Epithelial cell of proximal tubule (primary cell): ENCODE measurements around the gene UBE2K. TPM values are rescaled to one million over a fixed set of nuclear protein-coding genes. Genes with fewer than 3 reads are reported as not detected.
"Not testable (repeated sequence)": the region's sequence is repeated elsewhere in the genome, so short reads cannot be mapped to it uniquely, and the experiment has no call there.

Experiments used
- DNase-seq: peaks from one replicate; pipeline ENCODE4 v3.0.0-alpha.2; 2011; ENCODE audit warnings: low read depth
- H3K4me3 ChIP-seq: 2 replicates; pipeline ENCODE4 v1.5.1; 2011; ENCODE audit warnings: low read depth, mild to moderate bottlenecking, low read length
- CTCF ChIP-seq: conservative IDR thresholded peaks from 2 replicates; pipeline ENCODE4 v1.5.1; 2012; ENCODE audit warnings: low read depth, mild to moderate bottlenecking, low read length
- total RNA-seq: library from RNA; depleted of rRNA; stranded (reverse); fragments of >200 nt; gene quantifications from 2 replicates; pipeline ENCODE4 v1.2.3, GENCODE V29; 2015

UBE2K gene
- total RNA-seq, 1 donor from 2014 or later, result 26.1 TPM

- DNase-seq, result no peak
- TF ChIP-seq CTCF, result no peak
These were observed 15.1 kb downstream of the UBE2K start for GRCh38 chr4:39712819-39713607.

DNA sequence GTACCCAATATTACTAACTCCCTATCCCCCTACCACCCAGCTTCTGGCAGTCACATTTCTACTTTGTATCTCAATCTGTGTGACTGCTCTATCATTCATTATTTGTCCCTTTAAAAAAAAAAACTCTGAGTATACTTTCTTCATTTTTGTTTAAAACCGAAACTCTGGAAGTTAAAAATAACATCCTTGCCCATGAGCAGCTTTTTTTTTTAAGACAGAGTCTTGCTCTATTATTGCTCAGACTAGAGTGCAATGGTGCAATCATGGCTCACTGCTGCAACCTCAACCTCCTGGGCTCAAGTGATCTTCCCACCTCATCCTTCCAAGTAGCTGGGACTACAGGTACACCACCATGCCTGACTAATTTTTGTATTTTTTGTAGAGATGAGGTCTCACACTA, 15.8 kb downstream of the UBE2K start:
- DNase-seq, result no peak
- H3K4me3 ChIP-seq, result no peak overlapping the region
- TF ChIP-seq CTCF, result no peak

More at GRCh38 chr4:39712819-39713607, 15.1 kb downstream of the UBE2K start:
- no peak overlapping the region for H3K4me3 ChIP-seq

GRCh38 chr4:39714166-39714565, 16.2 kb downstream of the UBE2K start:
- no peak overlapping the region for H3K4me3 ChIP-seq
- no peak for TF ChIP-seq CTCF
- DNase-seq, result no peak

GRCh38 chr4:39715788-39716187, 17.9 kb downstream of the UBE2K start:
- TF ChIP-seq CTCF, result no peak
- no peak overlapping the region for H3K4me3 ChIP-seq
- DNase-seq, result no peak

- TF ChIP-seq CTCF, result no peak
- no peak for DNase-seq
- H3K4me3 ChIP-seq, result no peak overlapping the region
These were observed 18.4 kb downstream of the UBE2K start for GRCh38 chr4:39716356-39716755.

DNA sequence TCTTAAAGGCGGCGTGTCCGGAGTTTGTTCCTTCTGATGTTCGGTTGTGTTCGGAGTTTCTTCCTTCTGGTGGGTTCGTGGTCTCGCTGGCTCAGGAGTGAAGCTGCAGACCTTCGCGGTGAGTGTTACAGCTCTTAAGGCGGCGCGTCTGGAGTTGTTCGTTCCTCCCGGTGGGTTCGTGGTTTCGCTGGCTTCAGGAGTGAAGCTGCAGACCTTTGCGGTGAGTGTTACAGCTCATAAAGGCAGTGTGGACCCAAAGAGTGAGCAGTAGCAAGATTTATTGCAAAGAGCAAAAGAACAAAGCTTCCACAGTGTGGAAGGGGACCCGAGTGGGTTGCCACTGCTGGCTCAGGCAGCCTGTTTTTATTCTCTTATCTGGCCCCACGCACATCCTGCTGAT, 19.8 kb downstream of the UBE2K start:
- not testable (repeated sequence) for H3K4me3 ChIP-seq, DNase-seq

GRCh38 chr4:39718366-39719323, 20.7 kb downstream of the UBE2K start:
- no peak overlapping the region for H3K4me3 ChIP-seq
- no peak for TF ChIP-seq CTCF
- DNase-seq, result no peak
